NCI-H82 treated with DMSO at 0.1 percent for 48 hours (cell line): ENCODE data around the gene STK32C.
"Not testable (repeated sequence)": the region's sequence is repeated elsewhere in the genome, so short reads cannot be mapped to it uniquely, and the experiment has no call there.

Source experiments
- DNase-seq: peaks from one replicate; lab custom pipeline; 2025; ENCODE audit not compliant: unreplicated experiment; lab: John Stamatoyannopoulos, UW

The STK32C gene

DNA sequence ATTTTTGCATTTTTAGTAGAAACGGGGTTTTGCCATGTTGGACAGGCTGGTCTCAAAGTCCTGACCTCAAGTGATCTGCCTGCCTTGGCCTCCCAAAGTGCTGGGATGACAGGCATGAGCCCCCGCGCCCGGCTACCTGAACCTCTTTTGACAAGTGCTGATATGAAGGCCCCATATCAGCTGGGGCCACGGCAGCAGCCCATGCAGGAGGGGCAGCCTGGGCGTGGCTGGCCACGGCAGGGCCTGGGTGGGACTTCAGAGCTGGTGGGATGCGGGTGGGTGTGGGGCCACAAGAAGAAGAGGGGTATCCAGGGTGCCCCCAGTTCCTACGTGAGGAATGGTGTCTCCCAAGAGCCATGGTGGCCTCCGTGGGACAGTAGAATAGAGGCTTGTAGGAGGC is 31.1 kb upstream of the STK32C start:
- no peak for DNase-seq

DNA sequence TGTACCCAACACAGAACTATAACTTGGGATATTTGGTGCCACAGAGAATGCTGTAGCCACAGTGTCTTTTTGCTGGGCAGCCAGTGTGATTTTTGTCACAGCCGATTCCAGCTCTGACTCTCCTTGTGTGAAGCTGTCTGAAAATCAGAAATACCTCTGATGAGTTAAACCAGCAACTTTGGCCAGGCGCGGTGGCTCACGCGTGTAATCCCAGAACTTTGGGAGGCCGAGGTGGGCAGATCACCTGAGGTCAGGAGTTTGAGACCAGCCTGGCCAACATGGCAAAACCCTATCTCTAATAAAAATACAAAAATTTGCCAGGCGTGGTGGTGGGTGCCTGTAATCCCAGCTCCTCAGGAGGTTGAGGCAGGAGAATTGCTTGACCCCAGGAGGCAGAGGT is 30.1 kb upstream of the STK32C start:
- not testable (repeated sequence) for DNase-seq

DNA sequence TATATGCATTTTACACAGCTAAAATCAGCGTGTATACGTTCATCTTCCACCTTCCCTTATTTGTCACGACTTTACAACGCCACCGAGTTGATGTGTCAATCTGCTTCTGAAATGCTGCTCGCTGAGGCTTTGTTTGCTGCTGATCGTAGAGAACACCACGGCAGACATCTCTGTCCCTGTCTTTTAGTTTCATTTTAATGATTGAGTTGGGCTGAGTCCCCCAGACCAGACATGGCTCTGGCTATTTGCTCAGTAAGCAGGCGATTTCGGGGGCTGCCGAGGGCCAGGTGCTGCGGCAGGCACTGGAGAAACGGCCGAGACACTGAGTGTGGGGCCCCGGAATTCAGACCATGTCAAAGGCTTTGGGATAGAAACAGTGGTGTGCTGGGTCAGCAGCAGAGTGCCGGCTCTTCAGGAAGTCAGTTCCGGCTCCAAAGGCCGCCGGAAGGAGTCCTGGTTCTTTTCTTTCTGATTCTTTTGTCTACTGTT is 29.2 kb upstream of the STK32C start:
- no peak for DNase-seq

DNA sequence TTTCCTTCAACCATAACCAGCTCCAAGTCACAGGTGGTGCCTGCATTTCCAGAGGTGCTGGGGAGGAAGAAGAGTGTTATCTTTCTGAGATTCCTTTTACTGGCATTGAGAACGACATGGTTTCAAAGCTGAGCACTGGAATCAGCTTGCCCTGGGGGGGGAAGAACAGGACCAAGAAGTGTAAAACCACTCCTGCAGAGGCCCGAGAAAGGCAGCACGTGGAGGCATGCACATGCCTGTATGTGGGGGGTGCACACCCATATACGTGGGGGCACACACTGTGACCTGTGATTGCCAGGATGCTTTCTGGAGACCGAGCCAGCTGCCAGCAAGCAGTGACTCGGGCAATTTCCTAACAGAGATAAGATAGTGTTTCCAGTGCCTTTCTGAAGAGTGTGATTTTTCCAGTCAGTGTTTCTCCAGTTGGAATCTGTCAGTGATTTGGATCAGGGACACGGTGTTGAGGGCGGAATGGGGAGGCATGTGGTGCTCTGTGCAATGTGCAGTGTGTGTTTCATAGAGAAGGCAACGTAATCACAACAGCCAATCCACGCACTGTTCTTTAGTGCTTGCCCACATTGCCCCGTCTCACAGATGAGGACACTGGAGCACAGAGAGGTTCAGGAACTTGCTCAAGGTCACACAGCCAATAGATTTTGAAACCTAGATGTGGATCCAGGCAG is 28.5 kb upstream of the STK32C start:
- DNase-seq, result no peak

DNA sequence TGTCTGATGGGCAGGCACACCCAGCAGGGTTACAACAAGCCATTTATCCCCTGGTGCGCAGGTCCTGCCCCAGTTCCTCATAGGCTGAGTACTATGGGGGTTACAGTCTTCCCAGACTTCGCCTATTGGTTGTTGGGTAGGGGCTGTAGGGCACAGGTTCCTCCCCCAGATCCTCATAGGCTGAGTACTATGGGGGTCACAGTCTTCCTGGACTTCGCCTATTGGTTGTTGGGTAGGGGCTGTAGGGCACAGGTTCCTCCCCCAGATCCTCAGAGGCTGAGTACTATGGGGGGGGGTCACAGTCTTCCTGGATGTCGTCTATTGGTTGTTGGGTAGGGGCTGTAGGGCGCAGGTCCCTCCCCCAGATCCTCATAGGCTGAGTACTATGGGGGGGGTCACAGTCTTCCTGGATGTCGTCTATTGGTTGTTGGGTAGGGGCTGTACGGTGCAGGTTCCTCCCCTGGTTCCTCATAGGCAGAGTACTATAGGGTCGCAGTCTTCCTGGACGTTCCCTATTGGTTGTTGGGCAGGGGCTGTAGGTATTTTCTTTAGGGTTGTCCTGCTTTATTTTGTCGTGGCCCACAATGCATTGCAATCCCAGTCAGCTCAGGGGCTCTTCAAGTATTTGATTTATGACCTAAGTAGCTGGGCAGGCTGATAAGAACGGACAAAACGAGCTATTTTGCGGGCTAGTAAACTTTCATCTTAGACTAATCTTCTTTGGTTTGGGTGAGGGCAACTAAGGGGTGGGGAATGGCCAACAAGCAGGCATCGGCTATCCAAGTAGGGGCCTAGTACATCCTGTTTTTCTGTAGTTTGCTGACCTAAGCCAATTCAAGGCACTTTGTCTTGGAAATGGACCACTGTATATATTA is 27.7 kb upstream of the STK32C start:
- DNase-seq, result no peak

DNA sequence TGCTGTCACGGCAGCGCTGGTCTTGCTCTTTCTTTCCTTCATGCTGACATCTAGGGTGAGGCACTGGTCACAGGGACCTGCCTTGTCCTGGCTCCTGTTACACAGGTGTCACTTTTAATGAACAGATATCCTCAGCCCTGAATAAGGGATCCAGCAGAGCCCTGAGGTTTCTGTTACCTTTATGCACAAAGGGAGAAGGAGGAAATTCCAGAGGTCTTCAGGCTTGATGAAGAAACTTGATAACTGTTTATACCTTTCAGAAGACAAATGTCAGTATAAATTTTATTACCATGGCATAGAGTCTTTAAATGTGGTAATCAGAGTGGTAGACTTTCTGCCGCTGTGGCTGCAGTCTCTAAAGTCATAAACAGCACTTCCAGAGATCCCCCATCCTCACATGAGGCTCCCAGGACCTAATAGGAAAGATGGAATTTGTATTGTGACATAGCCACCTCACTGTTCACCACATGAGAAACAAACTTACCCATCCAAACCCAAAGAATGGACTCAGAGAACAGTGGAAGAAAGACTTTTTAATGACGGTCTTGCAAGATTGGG is 27.0 kb upstream of the STK32C start:
- DNase-seq, result no peak

DNA sequence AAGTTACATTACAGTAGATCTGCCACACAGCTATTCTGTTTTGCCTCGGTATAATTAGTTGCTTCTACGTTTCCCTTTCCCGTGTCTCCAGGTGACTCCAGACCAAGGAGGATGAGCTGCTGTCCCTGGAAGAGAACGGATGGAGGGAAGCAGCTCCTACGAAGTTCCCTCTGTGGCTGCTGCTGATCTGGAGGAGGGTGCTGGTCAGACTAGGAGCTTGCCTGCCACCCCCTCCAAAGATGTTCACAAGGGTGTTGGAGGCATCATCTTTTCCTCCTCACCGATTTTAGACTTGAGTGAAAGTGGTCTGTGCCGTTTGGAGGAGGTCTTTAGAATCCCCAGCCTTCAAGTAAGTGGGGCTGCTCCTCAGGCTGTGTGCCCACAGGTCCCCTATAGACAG is 25.6 kb upstream of the STK32C start:
- DNase-seq, result no peak

DNA sequence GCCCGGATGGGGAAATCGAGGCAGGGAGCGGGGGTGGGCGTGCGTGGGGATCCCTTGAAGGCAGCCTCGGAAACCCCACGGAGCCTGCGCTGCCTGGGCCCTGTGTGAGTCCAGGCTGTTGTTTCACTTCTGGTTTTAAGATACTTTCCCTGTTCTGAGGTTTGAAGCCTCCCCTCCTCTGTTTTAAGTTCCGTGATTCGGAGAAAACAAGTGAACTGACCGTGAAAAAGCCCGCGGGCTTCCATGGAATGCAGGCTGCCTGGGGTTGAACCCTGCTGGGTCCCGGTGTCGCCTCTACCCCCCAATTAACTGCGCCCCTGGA is 24.6 kb upstream of the STK32C start:
- no peak for DNase-seq

DNA sequence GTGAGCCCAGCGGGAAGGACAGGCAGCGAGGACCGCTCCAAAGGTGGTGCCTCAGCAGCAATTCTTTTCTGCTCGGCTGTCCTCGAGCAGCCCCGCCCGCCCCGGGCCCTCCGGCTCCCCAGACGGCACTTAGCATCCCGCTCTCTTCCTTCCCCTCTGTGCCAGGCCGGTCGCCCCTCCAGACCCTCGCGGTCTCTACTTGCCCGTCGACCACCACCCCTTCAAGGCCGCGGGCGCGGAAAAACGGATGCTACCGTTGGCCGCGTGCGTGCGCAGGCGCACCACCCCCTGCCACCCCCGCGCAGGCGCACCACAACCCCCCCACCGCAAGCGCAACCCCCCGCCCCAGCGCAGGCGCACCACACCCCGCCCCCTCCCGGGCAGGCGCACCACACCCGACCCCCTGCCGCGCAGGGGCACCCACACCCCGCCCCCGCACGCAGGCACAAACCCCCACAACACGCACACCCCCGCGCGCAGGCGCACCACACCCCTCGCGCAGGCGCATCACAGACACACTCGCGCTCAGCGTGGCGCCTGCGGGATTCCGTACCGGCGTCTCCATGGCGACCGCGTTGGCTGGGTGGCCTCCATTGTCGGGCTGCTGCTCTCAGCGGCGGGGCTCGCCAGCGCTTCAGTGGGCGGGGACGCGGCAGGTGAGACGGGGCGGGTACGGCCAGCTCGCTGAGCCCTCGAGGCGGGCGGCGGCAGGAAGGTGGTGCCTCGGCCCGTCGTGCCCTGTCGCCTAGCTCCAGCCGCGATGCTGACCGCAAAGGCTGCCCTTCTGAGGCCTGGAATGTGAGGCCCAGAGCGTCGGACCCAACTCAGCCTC is 24.1 kb upstream of the STK32C start, which contains the start of gene LRRC27:
Gene LRRC27, plus strand, starts transcription at position 593 of the 832 bp plus-strand sequence. CDS start 1,332 bp downstream, outside the sequence.
- DNase-seq, result peak; percentile 85

DNA sequence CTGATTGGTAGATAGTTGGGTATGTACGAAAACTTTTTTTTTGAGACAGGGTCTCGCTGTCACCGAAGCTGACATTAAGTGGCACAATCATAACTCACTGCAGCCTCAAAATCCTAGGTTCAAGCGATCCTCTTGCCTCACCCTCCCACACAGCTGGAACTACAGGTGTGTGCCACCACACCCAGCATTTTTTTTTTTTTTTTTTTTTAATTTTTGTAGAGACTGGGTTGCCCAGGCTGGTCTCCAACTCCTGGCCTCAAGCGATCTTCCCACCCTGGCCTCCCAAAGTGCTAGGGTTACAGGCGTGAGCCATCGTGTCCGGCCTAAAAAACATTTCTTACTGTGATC is 22.7 kb upstream of the STK32C start:
- DNase-seq, result no peak

DNA sequence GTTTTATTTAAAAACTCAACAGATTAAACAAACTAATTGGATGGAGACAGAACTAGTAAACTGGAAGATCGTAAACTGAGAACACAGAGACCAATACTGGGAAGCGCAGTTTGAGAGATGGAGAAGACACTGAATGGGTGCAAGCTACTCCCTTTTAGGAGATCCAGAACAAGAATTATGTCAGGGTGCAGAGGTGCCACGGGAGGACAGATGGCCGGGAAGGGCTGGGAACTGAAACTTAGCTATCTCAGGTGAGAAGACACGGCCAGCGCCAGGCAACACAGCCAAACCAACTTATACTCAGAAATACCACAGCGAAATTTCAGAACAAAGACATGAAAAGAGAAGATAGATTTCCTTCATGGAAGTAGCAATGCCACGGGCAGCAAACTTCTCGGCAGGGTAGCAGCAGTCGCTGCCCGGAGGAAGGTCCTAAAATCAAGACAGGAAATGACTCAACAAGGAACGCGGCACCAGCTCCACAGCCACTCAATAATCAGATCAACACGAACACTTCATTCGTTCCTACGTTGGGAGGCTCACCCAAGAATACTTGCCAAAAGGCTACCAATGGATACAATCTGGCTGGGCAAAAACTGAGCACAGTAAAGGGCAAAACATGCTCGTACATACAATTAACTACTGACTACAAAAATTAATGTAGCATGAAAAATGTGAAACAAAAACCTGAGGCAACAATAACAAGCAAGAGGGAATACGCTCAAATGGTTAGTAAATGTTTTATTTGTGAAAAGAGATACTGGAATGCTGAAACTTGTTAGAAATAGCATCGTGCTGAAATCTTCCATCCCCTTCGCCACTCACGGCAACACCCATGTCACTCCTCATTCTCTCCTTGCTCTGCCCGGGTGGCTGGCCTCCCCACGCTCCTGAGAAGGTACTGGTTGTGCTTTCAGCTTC is 22.1 kb upstream of the STK32C start:
- no peak for DNase-seq

DNA sequence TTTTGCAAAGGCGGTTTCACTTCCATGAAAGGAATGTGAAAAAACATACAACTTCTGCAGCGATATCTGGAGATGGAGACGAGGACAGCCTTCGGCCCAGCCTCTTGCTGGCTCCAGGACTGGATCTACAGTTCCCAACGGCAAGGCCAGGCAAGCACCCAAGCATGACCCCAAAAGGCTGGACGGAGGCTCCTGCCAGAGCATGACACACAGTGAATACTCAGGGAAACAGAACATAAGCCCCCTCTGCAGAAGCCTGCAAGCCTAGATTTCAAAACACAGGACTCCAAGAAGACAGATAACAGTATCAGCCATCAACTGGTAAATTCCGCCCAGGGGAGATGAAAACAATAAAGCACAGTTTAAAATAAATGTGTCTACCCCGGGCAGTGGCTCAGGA is 21.0 kb upstream of the STK32C start:
- DNase-seq, result no peak

DNA sequence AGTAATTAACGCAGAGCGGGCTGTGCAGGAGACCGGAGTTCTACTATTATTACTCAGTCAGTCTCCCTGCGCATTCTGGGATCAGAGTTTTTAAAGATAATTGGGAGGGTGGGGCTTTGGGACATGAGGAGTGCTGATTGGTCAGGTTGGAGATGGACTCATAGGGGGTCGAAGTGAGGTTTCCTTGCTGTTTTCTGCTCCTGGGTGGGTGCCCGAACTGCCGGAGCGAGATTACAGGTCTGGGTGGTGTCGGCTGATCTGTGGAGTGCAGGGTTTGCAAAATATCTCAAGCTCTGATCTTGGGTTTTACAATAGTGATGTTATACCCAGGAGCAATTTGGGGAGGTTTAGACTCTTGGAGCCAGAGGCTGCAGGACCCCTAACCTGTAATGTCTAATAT is 20.4 kb upstream of the STK32C start:
- DNase-seq, result no peak

DNA sequence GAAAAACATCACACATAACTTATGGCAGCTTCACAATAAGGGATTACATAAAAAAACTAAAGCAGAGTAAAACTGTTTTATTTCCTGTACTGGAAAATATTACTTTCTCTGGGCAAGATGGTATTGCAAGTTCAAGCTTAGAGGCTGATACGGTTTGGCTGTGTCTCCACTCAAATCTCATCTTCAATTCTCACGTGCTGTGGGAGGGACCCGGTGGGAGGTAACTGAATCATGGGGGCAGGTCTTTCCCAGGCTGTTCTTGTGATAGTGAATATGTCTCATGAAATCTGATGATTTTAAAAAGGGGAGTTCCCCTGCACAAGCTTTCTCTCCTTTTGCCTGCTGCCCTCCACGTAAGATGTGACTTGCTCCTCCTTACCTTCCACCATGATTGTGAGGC is 19.2 kb upstream of the STK32C start:
- no peak for DNase-seq

DNA sequence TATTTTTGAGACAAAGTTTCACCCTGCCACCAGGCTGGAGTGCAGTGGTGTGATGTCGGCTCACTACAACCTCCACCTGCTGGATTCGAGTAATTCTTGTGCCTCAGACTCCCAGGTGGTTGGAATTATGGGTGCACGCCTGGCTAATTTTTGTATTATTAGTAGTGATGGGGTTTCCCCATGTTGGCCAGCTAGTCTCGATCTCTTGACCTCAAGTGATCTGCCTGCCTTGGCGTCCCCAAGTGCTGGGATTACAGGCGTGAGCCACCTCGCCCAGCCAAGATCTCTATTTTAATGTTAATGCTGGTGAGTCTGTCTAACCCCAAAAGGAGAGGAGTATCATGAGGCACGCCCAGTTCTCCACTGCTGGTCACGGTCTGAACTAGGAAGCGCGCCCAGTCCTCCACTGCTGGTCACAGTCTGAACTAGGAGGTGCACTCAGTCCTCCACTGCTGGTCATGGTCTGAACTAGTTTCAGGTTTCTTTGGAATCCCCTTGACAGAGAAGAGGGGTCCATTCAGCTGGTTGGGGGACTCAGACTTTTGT is 18.7 kb upstream of the STK32C start:
- DNase-seq, result no peak

DNA sequence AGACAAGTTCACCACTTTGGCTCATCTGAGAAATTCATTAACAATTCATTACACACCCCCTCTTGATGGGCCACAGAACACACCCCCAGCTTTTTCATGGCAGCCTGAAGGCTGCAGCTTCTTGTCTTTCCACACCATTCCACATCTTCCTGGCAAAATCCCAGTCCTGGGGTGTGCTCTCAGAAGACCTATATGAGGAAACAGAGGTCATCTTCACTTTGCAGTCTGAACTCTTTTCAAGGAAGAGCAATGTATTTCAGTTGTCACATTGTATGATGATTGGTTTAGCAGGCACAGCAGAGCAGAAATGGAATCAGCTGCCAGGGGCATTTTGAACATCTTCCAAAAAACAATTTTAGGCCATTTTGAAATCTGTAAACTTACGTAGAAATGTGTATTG is 16.4 kb upstream of the STK32C start:
- no peak for DNase-seq

DNA sequence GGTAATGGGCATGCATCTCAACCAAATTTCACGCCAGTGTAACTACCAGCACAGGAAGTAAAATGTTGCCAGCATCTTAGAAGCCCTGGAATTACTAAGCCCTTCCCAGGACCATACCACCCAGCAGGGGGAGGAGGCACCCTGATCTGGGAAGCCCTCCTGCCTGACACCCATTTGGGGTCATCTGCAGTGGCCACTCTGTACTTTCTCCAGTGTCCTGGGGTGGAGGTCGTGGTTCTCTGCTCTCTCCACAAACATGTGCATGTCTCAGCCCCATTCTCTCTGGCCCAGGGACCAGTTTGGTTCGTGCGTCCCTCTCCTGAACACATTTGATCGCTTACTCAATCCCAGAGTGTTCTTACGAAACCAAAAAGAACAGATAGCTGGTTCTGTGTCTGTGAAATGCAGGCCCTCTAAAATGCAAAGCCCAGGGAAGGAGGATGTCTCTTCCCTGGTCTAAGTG is 14.9 kb upstream of the STK32C start:
- DNase-seq, result no peak

DNA sequence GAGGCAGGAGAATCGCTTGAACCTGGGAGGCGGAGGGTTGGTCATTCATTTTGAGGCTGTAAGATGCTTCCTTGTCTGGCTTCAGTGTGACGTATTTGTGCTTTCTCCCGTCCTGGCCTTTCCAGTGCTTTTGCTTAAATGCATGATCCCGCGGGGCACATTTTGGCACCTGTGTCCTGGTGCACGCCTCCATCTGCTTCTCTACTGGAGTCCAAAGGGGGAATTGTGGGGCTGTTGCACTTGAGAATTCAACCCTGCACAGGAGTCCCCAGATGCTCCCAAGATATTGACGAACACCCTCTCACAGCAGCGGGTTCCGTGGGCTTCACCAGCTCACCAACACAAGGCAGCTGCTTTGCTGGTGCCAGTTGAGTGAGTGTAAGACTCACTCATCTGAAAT is 14.0 kb upstream of the STK32C start:
- no peak for DNase-seq

DNA sequence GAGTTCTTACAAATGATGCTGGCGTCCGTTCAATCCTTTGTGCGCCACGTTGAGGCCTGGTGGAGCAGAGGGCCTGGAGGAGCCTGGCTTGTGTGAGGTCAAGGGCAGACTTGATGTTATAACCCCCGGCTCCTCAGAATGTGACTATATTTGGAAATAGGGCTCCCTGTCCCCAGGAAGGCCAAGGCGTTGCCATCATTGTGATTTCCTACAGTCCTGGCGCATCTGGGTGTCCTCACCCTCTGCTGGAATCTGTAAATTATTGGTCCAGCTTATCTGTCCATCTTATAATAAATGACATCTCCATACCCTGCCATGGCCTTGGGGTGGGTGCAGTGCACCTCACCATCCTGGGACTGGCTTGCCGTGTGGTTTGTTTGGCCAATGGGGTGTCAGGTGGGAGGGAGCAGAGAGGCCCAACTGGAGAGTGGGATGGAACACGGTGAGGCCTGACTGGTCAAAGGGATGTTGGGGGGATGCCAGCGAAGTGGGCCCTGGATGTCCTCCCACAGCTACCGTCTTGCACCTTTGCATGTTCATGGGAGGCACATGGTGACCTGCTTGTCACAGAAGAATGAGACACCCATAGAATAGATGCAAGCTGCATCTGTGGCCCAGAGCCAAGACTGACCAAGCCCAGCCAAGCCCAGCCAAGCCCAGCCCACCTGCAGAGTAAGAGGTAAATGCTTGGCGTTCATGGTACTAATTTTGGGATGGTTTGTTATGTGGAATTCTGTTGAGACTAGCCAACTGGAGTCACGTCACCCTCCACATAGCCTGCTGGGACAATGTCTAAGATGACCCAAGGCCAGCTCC is 13.1 kb upstream of the STK32C start:
- DNase-seq, result no peak
